ENCODE measurements around the gene NUDT16L1. TPM values are rescaled to one million over a fixed set of nuclear protein-coding genes. Genes with fewer than 3 reads are reported as not detected.

NUDT16L1 gene
- total and polyA plus RNA-seq, 2 donors (not counting 1 experiment from before 2014, with no cell fraction given) = 14.0 to 21.5 TPM

DNA sequence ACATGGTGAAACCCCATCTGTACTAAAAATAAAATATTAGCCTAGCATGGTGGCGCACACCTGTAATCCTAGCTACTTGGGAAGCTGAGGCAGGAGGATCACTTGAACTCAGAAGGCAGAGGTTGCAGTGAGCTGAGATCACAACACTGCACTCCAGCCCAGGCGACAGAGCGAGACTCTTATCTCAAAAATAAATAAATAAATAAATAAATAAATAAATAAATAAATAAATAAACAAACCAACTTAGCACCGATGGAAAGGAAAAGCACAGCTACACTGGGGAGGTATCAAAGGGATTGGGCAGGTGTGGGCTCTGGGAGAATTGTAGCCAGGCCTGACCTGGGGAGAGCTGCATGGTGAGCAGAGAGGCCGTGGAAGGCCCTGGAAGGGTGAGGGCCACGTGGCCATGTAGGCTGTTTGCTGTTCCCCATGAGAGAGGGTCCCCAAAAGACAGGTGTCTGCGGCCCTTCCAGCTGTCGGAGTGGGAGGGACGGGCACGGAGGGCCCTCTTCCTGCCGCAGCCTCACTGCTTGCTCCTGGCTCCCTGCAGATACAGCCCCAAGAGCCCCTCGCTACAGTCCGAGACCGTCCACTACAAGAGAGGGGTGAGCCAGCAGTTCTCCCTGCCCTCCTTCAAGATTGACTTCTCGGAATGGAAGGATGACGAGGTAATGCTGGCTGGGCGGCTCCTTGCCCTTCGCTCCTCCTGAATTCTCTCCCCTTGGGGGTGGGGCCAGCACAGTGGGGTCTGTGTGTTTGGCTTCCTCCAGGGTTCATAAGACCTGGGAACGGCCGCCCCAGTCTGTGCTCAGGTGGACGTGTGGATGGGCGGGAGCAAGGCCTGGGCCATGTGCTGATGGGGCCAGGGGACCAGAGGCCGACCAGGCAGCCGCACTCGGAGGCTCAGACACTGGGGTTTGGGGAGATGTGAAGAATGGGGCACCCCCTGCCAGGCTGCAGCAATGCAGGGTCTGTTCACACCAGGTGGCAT is 36.4 kb upstream of the NUDT16L1 start:
- Histone ChIP-seq H3K9ac (ENCODE audit: insufficient read depth, low read length) (no peak overlapping the region), H3K27ac (ENCODE audit: insufficient read depth, low read length) (no peak overlapping the region), H3K27me3 (ENCODE audit: control insufficient read depth, insufficient read depth, low read length) (no peaks in the 10 kb centered on the region), H4K20me1 (ENCODE audit: control insufficient read depth, extremely low read depth, insufficient read depth, low read length) (no peaks in the 10 kb centered on the region), H3K4me1 (ENCODE audit: control insufficient read depth, extremely low read depth, insufficient read depth, low read length) (peaks cover 5% of the 10 kb centered on the region), H3K79me2 (ENCODE audit: control insufficient read depth, insufficient read depth, low read length) (no peaks in the 10 kb centered on the region), H2AFZ (ENCODE audit: low read length) (no peak overlapping the region), H3K9me3 (ENCODE audit: control insufficient read depth, insufficient read depth, low read depth, low read length) (no peaks in the 10 kb centered on the region), H3K4me2 (ENCODE audit: extremely low read depth, insufficient read depth, low read length) (no peak overlapping the region), H3K36me3 (ENCODE audit: control insufficient read depth, insufficient read depth, low read length) (peaks cover 16% of the 10 kb centered on the region), H3K4me3 (replicated peaks in 1 of 4; ENCODE audit: control extremely low read depth in 1 of 4, insufficient read depth in 1 of 4, low read depth in 3 of 4, low read length in 4 of 4) (no peak overlapping the region)
- no peak for TF ChIP-seq EZH2 (IDR thresholded peaks at IDR 0.05; ENCODE audit: low read length, missing control alignments)
- TF ChIP-seq, protein P1, sequence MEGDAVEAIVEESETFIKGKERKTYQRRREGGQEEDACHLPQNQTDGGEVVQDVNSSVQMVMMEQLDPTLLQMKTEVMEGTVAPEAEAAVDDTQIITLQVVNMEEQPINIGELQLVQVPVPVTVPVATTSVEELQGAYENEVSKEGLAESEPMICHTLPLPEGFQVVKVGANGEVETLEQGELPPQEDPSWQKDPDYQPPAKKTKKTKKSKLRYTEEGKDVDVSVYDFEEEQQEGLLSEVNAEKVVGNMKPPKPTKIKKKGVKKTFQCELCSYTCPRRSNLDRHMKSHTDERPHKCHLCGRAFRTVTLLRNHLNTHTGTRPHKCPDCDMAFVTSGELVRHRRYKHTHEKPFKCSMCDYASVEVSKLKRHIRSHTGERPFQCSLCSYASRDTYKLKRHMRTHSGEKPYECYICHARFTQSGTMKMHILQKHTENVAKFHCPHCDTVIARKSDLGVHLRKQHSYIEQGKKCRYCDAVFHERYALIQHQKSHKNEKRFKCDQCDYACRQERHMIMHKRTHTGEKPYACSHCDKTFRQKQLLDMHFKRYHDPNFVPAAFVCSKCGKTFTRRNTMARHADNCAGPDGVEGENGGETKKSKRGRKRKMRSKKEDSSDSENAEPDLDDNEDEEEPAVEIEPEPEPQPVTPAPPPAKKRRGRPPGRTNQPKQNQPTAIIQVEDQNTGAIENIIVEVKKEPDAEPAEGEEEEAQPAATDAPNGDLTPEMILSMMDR (conservative IDR thresholded peaks at IDR 0.05 in 1 of 2, IDR thresholded peaks at IDR 0.05 in 1 of 2; ENCODE audit: low read depth in 1 of 2, low read length in 2 of 2) = no peak
- no peak for DNase-seq (ENCODE audit: low read depth in 2 of 2)

- H4K20me1 ChIP-seq (ENCODE audit: control insufficient read depth, extremely low read depth, insufficient read depth, low read length) = no peaks in the 10 kb centered on the region
- no peaks in the 10 kb centered on the region for H3K79me2 ChIP-seq (ENCODE audit: control insufficient read depth, insufficient read depth, low read length)
- peaks cover 5% of the 10 kb centered on the region for H3K4me1 ChIP-seq (ENCODE audit: control insufficient read depth, extremely low read depth, insufficient read depth, low read length)
- H3K9me3 ChIP-seq (ENCODE audit: control insufficient read depth, insufficient read depth, low read depth, low read length) = no peaks in the 10 kb centered on the region
- no peak for DNase-seq (ENCODE audit: low read depth in 2 of 2)
- no peak overlapping the region for H3K27ac ChIP-seq (ENCODE audit: insufficient read depth, low read length)
- TF ChIP-seq, protein P1 (conservative IDR thresholded peaks at IDR 0.05 in 1 of 2, IDR thresholded peaks at IDR 0.05 in 1 of 2; ENCODE audit: low read depth in 1 of 2, low read length in 2 of 2) = no peak
- TF ChIP-seq EZH2 (IDR thresholded peaks at IDR 0.05; ENCODE audit: low read length, missing control alignments) = no peak
- H3K27me3 ChIP-seq (ENCODE audit: control insufficient read depth, insufficient read depth, low read length) = no peaks in the 10 kb centered on the region
- peaks cover 14% of the 10 kb centered on the region for H3K36me3 ChIP-seq (ENCODE audit: control insufficient read depth, insufficient read depth, low read length)
- no peak overlapping the region for H3K9ac ChIP-seq (ENCODE audit: insufficient read depth, low read length)
- no peak overlapping the region for H2AFZ ChIP-seq (ENCODE audit: low read length)
- no peak overlapping the region for H3K4me3 ChIP-seq (replicated peaks in 1 of 4; ENCODE audit: control extremely low read depth in 1 of 4, insufficient read depth in 1 of 4, low read depth in 3 of 4, low read length in 4 of 4)
- no peak overlapping the region for H3K4me2 ChIP-seq (ENCODE audit: extremely low read depth, insufficient read depth, low read length)
Observed at GRCh38 chr16:4659363-4660353, 33.7 kb upstream of the NUDT16L1 start.

Measured in fibroblast of lung (primary cell).